NCI-H82 treated with DMSO at 0.1 percent for 48 hours (cell line): ENCODE measurements around the gene HHIP.
"Not testable (repeated sequence)": the region's sequence is repeated elsewhere in the genome, so short reads cannot be mapped to it uniquely, and the experiment has no call there.

ENCODE experiments used
- DNase-seq: peaks from one replicate; lab custom pipeline; 2025; ENCODE audit not compliant: unreplicated experiment; lab: John Stamatoyannopoulos, UW

Gene HHIP

GRCh38 chr4:144748814-144749555, 103.0 kb downstream of the HHIP start:
- DNase-seq, result no peak

DNA sequence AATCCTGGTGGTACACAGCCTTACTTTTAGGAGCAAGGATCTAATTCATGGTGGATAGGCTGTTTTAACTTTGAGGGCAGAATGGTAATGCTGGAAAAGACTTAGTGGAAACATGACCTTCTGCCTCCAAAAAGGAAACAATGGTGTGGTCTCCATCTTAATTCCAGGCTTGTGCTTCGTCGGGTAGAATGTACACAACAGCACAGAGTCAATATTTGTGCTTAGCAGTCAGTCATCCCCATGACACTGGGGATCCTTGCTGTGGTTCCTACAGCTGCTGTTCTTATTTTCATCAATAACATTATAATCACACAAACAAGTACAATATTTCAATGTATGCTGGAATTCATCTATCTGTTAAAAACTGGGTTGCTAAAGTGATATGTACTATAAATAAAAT, 104.4 kb downstream of the HHIP start:
- no peak for DNase-seq

DNA sequence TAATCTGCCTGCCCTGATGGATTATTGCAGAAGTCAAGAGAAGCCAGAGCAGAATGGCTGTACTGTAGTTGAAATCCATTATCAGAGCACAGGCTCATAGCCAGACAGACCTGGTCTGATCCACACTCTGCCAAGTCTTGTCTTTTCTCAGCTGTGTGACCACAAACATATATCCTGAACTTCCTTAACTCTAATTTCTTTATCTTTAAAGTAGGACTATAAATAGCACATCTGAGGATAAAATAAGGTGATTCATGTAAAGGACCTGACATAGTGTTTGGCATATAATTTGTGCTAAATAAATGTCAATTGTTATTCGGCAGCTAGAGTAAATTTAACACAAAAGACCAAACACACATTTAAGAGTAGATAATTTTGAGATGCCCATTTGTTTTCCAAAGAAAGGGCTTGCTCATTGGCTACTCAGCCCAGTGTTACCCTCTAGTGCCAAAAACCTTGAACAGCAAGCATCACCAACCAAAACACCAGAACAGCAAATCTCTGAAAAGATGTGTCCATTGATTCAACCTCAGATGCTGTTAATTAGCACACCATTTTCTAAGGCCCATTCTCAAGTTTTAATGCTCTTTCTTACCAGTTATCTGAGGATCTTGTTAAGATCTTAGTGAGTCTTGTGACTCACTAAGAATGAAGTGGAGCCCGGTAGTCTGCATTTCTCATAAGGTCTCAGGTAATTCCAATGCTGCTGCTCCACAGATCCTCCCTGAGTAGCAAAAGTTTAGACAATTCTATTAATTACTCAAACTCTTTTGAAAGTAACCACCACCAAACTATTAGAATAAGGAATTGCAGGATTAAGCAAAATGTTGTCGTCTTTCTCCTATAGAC, 108.8 kb downstream of the HHIP start:
- DNase-seq, result peak; percentile 4

DNA sequence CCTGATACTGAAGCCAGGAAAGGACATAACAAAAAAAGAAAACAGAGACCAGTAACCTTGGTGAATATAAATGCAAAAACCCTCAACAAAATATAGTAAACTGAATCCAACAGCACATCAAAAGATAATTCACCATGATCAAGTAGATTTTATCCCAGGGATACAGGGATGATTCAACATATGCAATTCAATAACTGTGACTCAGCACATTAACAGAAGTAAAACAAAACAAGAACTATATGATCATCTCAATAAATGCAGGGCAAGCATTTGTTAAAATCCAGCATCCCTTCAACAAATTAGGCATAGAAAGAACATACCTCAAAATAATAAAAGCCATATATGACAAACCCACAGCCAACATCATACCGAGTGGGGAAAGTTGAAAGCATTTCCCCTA, 112.0 kb downstream of the HHIP start:
- DNase-seq, result no peak

- not testable (repeated sequence) for DNase-seq
Observed at GRCh38 chr4:144768809-144769208, 122.9 kb downstream of the HHIP start.

- no peak for DNase-seq
Observed at GRCh38 chr4:144778364-144778763, 132.4 kb downstream of the HHIP start.

DNA sequence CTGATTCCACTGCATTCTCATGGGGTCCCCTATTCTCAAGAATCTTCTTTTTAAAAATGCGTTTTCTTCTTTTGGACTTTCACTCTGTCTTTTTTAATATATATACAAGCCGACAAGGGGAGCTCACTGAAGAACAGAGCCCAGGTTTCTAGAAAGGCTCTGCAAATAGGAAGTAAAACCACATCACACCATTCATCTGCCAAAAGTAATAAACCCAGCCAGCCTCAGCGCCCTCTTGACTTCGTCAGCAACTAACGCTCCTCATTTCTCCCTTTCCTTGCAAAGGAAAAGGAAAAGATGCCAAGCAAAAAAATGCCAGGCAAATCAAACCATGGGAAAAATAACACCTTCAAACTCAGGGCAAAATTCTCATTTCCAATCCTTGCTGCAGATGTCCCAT, 136.4 kb downstream of the HHIP start:
- DNase-seq, result no peak

- DNase-seq, result no peak
Observed at GRCh38 chr4:144785961-144786360, 140.0 kb downstream of the HHIP start.

DNA sequence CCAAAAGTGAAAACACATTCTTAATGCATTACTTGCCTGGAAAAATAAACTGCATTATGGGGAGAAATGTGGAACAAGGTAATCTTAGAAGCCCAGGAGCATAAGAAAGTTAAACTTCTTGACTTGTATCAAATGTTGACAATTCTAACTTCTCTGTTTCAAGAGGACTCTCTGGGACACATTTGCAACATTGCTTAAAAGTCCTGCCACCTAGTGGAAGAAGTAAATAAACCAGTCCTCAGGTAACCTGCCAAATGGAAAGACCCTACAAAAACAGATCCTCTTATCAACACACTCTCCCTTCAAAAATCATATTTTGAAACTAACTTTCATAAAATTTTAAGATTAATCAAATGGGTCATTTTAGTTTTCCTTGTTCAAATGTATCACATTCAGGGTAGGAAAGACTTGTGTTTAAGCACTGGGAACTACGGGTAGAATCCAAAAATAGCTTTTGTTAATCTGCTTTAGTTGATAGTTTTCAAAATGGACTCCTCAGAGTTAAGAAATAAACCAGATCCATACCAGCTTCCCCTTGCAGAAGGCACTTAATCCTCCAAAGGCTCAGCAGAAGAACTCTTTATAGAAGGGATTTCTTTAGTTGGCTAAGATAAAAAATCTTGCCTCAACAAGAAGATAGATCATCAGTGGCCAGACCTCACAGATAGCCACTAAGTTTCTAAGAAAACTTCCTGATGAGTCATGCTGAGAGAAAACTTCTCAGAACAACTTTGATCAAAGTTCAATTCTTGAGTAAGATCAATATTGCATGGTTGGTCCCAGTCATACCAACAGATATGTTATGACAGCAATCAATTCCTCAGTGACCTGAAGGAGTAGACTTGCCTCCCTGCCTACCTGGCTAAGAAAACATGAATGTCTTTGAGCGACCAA, 141.7 kb downstream of the HHIP start:
- DNase-seq, result peak; percentile 54

- no peak for DNase-seq
Observed at GRCh38 chr4:144788469-144788868, 142.5 kb downstream of the HHIP start.

GRCh38 chr4:144791933-144792332, 146.0 kb downstream of the HHIP start:
- not testable (repeated sequence) for DNase-seq
